ENCODE results near the gene SUPT4H1.
"Not testable (repeated sequence)": the region's sequence is repeated elsewhere in the genome, so short reads cannot be mapped to it uniquely, and the experiment has no call there.

Gene SUPT4H1

DNA sequence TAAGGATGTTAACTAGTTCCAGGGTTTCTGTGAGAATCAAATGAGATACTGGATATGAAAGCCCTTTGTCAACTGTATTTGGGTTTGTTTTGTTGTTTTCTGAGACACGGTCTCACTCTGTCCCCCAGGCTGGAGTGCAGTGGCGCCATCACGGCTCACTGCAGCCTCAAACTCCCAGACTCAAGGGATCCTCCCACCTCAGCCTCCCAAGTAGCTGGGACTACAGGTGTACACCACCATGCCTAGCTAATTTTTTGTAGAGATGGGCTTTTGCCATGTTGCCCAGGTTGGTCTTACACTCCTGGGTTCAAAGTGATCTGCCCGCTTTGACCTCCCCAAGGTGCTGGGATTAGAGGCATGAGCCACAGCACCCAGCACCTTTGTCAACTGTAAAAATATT, 8.9 kb downstream of the SUPT4H1 start:
- no peak for DNase-seq (ENCODE audit: low read depth)
- TF ChIP-seq, protein P1, sequence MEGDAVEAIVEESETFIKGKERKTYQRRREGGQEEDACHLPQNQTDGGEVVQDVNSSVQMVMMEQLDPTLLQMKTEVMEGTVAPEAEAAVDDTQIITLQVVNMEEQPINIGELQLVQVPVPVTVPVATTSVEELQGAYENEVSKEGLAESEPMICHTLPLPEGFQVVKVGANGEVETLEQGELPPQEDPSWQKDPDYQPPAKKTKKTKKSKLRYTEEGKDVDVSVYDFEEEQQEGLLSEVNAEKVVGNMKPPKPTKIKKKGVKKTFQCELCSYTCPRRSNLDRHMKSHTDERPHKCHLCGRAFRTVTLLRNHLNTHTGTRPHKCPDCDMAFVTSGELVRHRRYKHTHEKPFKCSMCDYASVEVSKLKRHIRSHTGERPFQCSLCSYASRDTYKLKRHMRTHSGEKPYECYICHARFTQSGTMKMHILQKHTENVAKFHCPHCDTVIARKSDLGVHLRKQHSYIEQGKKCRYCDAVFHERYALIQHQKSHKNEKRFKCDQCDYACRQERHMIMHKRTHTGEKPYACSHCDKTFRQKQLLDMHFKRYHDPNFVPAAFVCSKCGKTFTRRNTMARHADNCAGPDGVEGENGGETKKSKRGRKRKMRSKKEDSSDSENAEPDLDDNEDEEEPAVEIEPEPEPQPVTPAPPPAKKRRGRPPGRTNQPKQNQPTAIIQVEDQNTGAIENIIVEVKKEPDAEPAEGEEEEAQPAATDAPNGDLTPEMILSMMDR (conservative IDR thresholded peaks at IDR 0.05; ENCODE audit: control insufficient read depth, insufficient read depth, low read depth, low read length) = no peak
- no peak overlapping the region for H3K4me3 ChIP-seq (ENCODE audit: control insufficient read depth, low read depth, low read length)

- H3K4me3 ChIP-seq (ENCODE audit: control insufficient read depth, low read depth, low read length) = no peak overlapping the region
- no peak for DNase-seq (ENCODE audit: low read depth)
Measured at GRCh38 chr17:58341861-58342475, 10.0 kb downstream of the SUPT4H1 start.

GRCh38 chr17:58341136-58341860, 10.7 kb downstream of the SUPT4H1 start:
- not testable (repeated sequence) for DNase-seq (ENCODE audit: low read depth); H3K4me3 ChIP-seq (ENCODE audit: control insufficient read depth, low read depth, low read length)

More at GRCh38 chr17:58341861-58342475, 10.0 kb downstream of the SUPT4H1 start:
- TF ChIP-seq, protein P1 (conservative IDR thresholded peaks at IDR 0.05; ENCODE audit: control insufficient read depth, insufficient read depth, low read depth, low read length) = no peak

DNA sequence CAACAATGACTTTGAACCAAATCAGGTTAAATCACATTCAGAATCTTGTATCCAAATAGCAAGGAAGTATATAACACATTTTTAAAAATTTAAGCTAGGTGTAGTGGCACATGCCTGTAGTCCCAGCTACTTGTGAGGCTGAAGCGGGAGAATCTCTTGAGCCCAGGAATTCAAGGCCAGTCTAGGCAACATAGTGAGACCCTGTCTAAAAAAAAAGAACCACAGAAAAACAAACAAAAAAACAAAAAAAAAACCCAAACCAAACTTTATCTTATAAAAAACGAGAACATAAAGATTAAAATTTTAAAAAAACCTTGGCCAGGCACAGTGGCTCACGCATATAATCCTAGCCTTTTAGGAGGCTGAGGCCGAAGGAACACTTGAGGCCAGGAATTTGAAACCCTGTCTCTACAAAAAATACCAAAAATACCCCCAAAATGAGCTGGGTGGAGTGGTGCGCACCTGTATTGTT, 11.6 kb downstream of the SUPT4H1 start:
- TF ChIP-seq, protein P1 (conservative IDR thresholded peaks at IDR 0.05; ENCODE audit: control insufficient read depth, insufficient read depth, low read depth, low read length) = no peak
- no peak overlapping the region for H3K4me3 ChIP-seq (ENCODE audit: control insufficient read depth, low read depth, low read length)
- DNase-seq (ENCODE audit: low read depth) = no peak

- TF ChIP-seq, protein P1 (conservative IDR thresholded peaks at IDR 0.05; ENCODE audit: control insufficient read depth, insufficient read depth, low read depth, low read length) = no peak
- DNase-seq (ENCODE audit: low read depth) = no peak
- H3K4me3 ChIP-seq (ENCODE audit: control insufficient read depth, low read depth, low read length) = no peak overlapping the region
Measured at GRCh38 chr17:58339755-58340404, 12.1 kb downstream of the SUPT4H1 start.

GRCh38 chr17:58338841-58339754, 12.9 kb downstream of the SUPT4H1 start:
- DNase-seq (ENCODE audit: low read depth) = peak; percentile 63

More at GRCh38 chr17:58338841-58339754, 12.9 kb downstream of the SUPT4H1 start:
- TF ChIP-seq, protein P1 (conservative IDR thresholded peaks at IDR 0.05; ENCODE audit: control insufficient read depth, insufficient read depth, low read depth, low read length) = no peak
- H3K4me3 ChIP-seq (ENCODE audit: control insufficient read depth, low read depth, low read length) = no peak overlapping the region

Measured in fibroblast of mammary gland (primary cell).